Testis (tissue), 2 donors: Measurements from ENCODE around the gene PCDHB14.
"Not testable (repeated sequence)": the region's sequence is repeated elsewhere in the genome, so short reads cannot be mapped to it uniquely, and the experiment has no call there.

Experiments used
- POLR2A ChIP-seq: fragments of 450-650 bp; IDR thresholded peaks from one replicate; pipeline ENCODE4 v1.6.1; 2017; ENCODE audit warnings: antibody characterized with exemption, mild to moderate bottlenecking, moderate library complexity
- TF ChIP-seq, protein P1 (sequence below), 3 experiments: fragments of 450-650 bp in 2 of 3; fragments of 200-600 bp in 1 of 3; sonication (generic) in 1 of 3; IDR thresholded peaks; one replicate each; pipeline ENCODE4 v1.5.1; 2016 to 2019; ENCODE audit warnings: antibody characterized with exemption in 3 of 3, mild to moderate bottlenecking in 2 of 3, moderate library complexity in 1 of 3

DNA sequence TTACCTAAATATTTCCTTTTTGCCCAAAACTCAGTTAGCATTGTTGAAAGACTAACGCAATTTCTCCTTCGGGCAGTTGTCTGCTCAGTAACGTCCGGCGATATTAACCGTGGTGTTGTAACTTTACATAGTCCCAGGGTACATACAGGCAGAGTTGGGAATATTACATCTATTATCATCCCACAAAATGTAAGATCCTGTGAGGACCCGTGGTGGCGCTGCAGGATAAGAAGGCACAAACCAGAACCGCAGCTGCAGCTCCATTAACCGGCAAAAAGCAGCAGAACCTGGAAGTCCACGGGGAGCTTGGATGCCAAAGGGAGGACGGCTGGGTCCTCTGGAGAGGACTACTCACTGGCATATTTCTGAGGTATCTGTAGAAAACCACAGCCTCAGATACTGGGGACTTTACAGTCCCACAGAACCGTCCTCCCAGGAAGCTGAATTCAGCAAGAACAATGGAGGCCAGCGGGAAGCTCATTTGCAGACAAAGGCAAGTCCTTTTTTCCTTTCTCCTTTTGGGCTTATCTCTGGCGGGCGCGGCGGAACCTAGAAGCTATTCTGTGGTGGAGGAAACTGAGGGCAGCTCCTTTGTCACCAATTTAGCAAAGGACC lies 45.5 kb upstream of the PCDHB14 start, which contains the start of gene PCDHB8:
- not testable (repeated sequence) for TF ChIP-seq POLR2A
- TF ChIP-seq, protein P1, sequence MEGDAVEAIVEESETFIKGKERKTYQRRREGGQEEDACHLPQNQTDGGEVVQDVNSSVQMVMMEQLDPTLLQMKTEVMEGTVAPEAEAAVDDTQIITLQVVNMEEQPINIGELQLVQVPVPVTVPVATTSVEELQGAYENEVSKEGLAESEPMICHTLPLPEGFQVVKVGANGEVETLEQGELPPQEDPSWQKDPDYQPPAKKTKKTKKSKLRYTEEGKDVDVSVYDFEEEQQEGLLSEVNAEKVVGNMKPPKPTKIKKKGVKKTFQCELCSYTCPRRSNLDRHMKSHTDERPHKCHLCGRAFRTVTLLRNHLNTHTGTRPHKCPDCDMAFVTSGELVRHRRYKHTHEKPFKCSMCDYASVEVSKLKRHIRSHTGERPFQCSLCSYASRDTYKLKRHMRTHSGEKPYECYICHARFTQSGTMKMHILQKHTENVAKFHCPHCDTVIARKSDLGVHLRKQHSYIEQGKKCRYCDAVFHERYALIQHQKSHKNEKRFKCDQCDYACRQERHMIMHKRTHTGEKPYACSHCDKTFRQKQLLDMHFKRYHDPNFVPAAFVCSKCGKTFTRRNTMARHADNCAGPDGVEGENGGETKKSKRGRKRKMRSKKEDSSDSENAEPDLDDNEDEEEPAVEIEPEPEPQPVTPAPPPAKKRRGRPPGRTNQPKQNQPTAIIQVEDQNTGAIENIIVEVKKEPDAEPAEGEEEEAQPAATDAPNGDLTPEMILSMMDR (IDR thresholded peaks at IDR 0.05) = peak in 1 of 3 experiments; percentile 20
